Panc1 (cell line): ENCODE data around the gene CLIP1. TPM values are rescaled to one million over a fixed set of nuclear protein-coding genes. Genes with fewer than 3 reads are reported as not detected.

Experiments
- ATAC-seq: fragments of 200-7000 bp; cut with Tn5 transposase; 2 replicates; pipeline ENCODE4 v1.9.1; 2020; ENCODE audit warnings: mild to moderate bottlenecking, moderate library complexity
- BruUV-seq: library from RNA; stranded (reverse); fragments of 400-500 nt; replicated peaks from 2 replicates; lab custom pipeline; 2021; lab: Mats Ljungman, UMichigan
- CTCF ChIA-PET: fragments of 300-600 bp; sonication (Branson Sonifier 250); formaldehyde crosslinking; loops from one replicate; lab custom pipeline; 2022; ENCODE audit warnings: antibody characterized with exemption; lab: Charles Lee
- POLR2A ChIA-PET: fragments of 300-600 bp; sonication (Branson Sonifier 250); formaldehyde crosslinking; loops from one replicate; lab custom pipeline; 2022; ENCODE audit warnings: antibody characterized with exemption; lab: Charles Lee
- DNase-seq: peaks from one replicate; pipeline ENCODE4 v3.0.0-alpha.2; 2010; ENCODE audit warnings: low read depth, low spot score
- H3K27ac ChIP-seq: 2 replicates; pipeline ENCODE4 v1.5.1; 2011; ENCODE audit warnings: mild to moderate bottlenecking, low read length, inconsistent platforms
- H3K27me3 ChIP-seq: fragments of 200-500 bp; sonication (Bioruptor generic); 2 replicates; pipeline ENCODE4 v1.6.0; 2014; ENCODE audit warnings: low read length, inconsistent platforms; ENCODE audit not compliant: control insufficient read depth, insufficient read depth
- H3K36me3 ChIP-seq: fragments of 200-500 bp; sonication (Bioruptor generic); 2 replicates; pipeline ENCODE4 v1.5.1; 2014; ENCODE audit warnings: inconsistent platforms, mild to moderate bottlenecking, low read length, moderate library complexity; ENCODE audit not compliant: control insufficient read depth, insufficient read depth
- H3K4me1 ChIP-seq: 2 replicates; pipeline ENCODE4 v1.5.1; 2011; ENCODE audit warnings: inconsistent platforms, mild to moderate bottlenecking, low read length, moderate library complexity; ENCODE audit not compliant: control insufficient read depth, insufficient read depth
- H3K4me3 ChIP-seq, 2 experiments: 2 replicates each; pipeline ENCODE4 v1.5.1; 2011 to 2012; ENCODE audit warnings: low read depth in 2 of 2, low read length in 2 of 2, mild to moderate bottlenecking in 2 of 2, inconsistent platforms in 1 of 2, moderate library complexity in 1 of 2
- H3K9me3 ChIP-seq: fragments of 200-500 bp; sonication (Bioruptor generic); 2 replicates; pipeline ENCODE4 v1.5.1; 2014; ENCODE audit warnings: low read depth, mild to moderate bottlenecking, inconsistent platforms, low read length, moderate library complexity; ENCODE audit not compliant: control insufficient read depth, insufficient read depth
- POLR2AphosphoS5 ChIP-seq: IDR thresholded peaks from 2 replicates; pipeline ENCODE4 v1.6.1; 2012; ENCODE audit warnings: mild to moderate bottlenecking, low read depth, low read length, moderate library complexity
- REST ChIP-seq, 2 experiments: IDR thresholded peaks; 2 replicates each; pipeline ENCODE4 v1.6.1; 2011 to 2012; ENCODE audit warnings: low read depth in 2 of 2, control low read depth in 1 of 2, low read length in 1 of 2, mild to moderate bottlenecking in 1 of 2, moderate library complexity in 1 of 2; ENCODE audit not compliant: insufficient read depth in 1 of 2
- SIN3A ChIP-seq: IDR thresholded peaks from 2 replicates; pipeline ENCODE4 v1.6.1; 2012; ENCODE audit warnings: low read depth, mild to moderate bottlenecking, low read length, moderate library complexity, borderline replicate concordance; ENCODE audit not compliant: insufficient read depth
- TCF7L2 ChIP-seq: IDR thresholded peaks from 2 replicates; pipeline ENCODE4 v1.6.1; 2011; ENCODE audit warnings: mild to moderate bottlenecking, low read depth, low read length, inconsistent platforms
- in situ Hi-C: cut with HindIII; loops from 2 replicates; pipeline ENCODE4 v1.10.0; 2016; ENCODE audit warnings: low sequenced_read_pairs, low pct_unique_long_range_greater_than_20kb
- intact Hi-C: fragments of 100-400 bp; cut with micrococcal nuclease; formaldehyde crosslinking; loops from one replicate; pipeline ENCODE4 v1.10.0; 2022; ENCODE audit not compliant: unreplicated experiment
- total RNA-seq: library from RNA; stranded (reverse); gene quantifications from one replicate; pipeline ENCODE4 v1.2.1, GENCODE V29; 2021; ENCODE audit not compliant: unreplicated experiment
- TF ChIP-seq, protein P1 (sequence below): fragments of 450-650 bp; IDR thresholded peaks from 2 replicates; pipeline ENCODE4 v1.5.1; 2017; ENCODE audit warnings: mild to moderate bottlenecking

Gene CLIP1
- total RNA-seq, 1 experiment from 2014 or later = 117 TPM

DNA sequence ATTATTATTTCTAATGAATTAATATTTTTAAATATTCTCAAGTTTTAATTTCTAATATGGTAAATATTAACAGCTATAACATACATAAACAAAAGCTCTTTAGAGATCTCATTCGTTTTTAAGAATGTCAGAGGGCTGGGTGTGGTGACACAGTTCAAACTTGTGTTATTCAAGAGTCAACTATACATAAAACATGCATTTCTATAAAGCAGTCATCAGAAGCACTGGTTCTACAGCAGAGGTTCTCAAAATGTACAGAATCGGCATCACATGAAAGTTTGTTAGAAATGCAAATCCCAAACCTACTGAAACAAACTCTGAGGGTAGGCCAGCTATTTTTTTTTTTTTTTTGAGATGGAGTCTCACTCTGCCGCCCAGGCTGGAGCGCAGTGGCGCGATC lies 34.6 kb downstream of the CLIP1 start:
- ChIA-PET POLR2A (interaction anchor here (0.7 kb wide), 1 partner anchor 106 kb away, joined by 6 read pairs; no protein-coding TSS in a partner anchor), CTCF (no interaction called here)
- H3K4me1 ChIP-seq = no peaks in the 10 kb centered on the region
- no peak overlapping the region for H3K27ac ChIP-seq
- no peak for ATAC-seq
- no peaks in the 10 kb centered on the region for H3K36me3 ChIP-seq
- H3K27me3 ChIP-seq = no peaks in the 10 kb centered on the region
- H3K9me3 ChIP-seq = no peaks in the 10 kb centered on the region
- no peak overlapping the region for H3K4me3 ChIP-seq
- in situ Hi-C loops (no loop called here), intact Hi-C loops (no loop called here)
- no TSS peak for BruUV-seq
- TF ChIP-seq TCF7L2 (no peak), SIN3A (no peak), POLR2AphosphoS5 (no peak), REST (IDR thresholded peaks at IDR 0.05; ENCODE audit: insufficient read depth in 1 of 2, low read depth in 2 of 2, low read length in 1 of 2) (no peak)
- TF ChIP-seq, protein P1, sequence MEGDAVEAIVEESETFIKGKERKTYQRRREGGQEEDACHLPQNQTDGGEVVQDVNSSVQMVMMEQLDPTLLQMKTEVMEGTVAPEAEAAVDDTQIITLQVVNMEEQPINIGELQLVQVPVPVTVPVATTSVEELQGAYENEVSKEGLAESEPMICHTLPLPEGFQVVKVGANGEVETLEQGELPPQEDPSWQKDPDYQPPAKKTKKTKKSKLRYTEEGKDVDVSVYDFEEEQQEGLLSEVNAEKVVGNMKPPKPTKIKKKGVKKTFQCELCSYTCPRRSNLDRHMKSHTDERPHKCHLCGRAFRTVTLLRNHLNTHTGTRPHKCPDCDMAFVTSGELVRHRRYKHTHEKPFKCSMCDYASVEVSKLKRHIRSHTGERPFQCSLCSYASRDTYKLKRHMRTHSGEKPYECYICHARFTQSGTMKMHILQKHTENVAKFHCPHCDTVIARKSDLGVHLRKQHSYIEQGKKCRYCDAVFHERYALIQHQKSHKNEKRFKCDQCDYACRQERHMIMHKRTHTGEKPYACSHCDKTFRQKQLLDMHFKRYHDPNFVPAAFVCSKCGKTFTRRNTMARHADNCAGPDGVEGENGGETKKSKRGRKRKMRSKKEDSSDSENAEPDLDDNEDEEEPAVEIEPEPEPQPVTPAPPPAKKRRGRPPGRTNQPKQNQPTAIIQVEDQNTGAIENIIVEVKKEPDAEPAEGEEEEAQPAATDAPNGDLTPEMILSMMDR = no peak
- no peak for DNase-seq

DNA sequence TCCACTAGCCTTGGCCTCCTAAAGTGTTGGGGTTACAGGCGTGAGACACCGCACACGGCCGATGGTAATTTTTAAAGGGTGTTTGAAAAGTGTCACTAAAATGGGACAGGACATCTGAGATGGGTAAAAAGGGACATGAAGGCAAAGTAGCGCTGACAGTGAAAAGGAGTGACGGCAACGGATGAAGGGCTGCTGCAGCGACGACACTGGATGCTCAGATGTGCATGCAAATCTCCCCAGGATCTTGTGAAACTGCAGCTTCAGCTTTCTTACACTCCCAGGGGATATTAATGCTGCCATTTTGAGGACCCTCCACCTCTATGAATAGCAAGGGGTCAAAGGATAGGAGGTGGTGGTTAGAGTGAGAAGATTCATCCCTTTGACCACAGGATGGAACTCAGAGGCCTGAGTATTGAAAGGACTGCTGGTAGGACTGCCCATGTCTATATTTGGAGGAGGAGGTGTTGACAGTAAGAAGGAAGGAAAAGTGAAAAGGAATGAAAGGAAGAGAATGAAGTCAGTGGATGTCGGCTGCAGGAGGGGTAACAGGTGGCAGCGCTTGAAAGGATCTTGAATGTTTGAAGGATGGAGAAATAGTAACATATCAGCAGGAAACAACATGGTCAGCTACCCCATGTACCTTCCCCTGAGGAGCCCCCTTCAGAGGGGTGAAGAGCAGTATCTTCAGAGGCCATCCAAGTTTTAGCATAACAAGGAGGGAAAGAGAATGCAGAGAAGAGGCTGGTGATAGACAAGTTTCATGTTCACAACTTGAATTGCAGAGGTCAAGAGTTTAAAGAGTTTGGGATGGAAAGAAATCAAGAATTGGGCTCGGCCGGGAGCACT lies 37.1 kb downstream of the CLIP1 start:
- in situ Hi-C loops (no loop called here), intact Hi-C loops (no loop called here)
- Histone ChIP-seq H3K27ac (no peak overlapping the region), H3K27me3 (no peaks in the 10 kb centered on the region), H3K4me3 (no peak overlapping the region), H3K36me3 (no peaks in the 10 kb centered on the region), H3K4me1 (no peaks in the 10 kb centered on the region), H3K9me3 (no peaks in the 10 kb centered on the region)
- DNase-seq (no peak), ATAC-seq (no peak)
- ChIA-PET POLR2A (no interaction called here), CTCF (interaction anchor here (0.7 kb wide), 1 partner anchor 22 kb away, joined by 10 read pairs; no protein-coding TSS in a partner anchor)
- BruUV-seq = no TSS peak
- TF ChIP-seq POLR2AphosphoS5 = no peak
- TF ChIP-seq, protein P1 = no peak
- TF ChIP-seq TCF7L2 = no peak
- no peak for TF ChIP-seq REST (IDR thresholded peaks at IDR 0.05; ENCODE audit: insufficient read depth in 1 of 2, low read depth in 2 of 2, low read length in 1 of 2)
- no peak for TF ChIP-seq SIN3A
